H9 (cell line): ENCODE results near the gene SERPINB8. TPM values are rescaled to one million over a fixed set of nuclear protein-coding genes. Genes with fewer than 3 reads are reported as not detected.
A peak's percentile ranks its signal among the peaks of the same experiment; 100 is the strongest.

Experiments used
- DNase-seq: peaks from one replicate; pipeline ENCODE4 v3.0.0-alpha.2; 2017
- H2AFZ ChIP-seq: one replicate; pipeline ENCODE4 v1.6.1; 2013; ENCODE audit warnings: mild to moderate bottlenecking, low read length, control low read depth, moderate library complexity
- H2AK5ac ChIP-seq: 2 replicates; pipeline ENCODE4 v1.6.1; 2013; ENCODE audit warnings: low read length, control low read depth, mixed read lengths; ENCODE audit not compliant: insufficient read length
- H2BK120ac ChIP-seq: one replicate; pipeline ENCODE4 v1.6.1; 2013; ENCODE audit warnings: low read depth, mild to moderate bottlenecking, low read length, control low read depth, inconsistent platforms; ENCODE audit not compliant: poor library complexity, severe bottlenecking
- H2BK12ac ChIP-seq: 2 replicates; pipeline ENCODE4 v1.6.1; 2013; ENCODE audit warnings: low read length, control low read depth, mixed read lengths, low read depth; ENCODE audit not compliant: insufficient read length
- H2BK15ac ChIP-seq: 2 replicates; pipeline ENCODE4 v1.6.1; 2013; ENCODE audit warnings: low read depth, low read length, control low read depth
- H2BK20ac ChIP-seq: one replicate; pipeline ENCODE4 v1.6.1; 2013; ENCODE audit warnings: low read depth, mild to moderate bottlenecking, low read length, control low read depth, inconsistent platforms; ENCODE audit not compliant: poor library complexity, severe bottlenecking
- H2BK5ac ChIP-seq: 2 replicates; pipeline ENCODE4 v1.6.1; 2013; ENCODE audit warnings: low read length, control low read depth, mixed read lengths; ENCODE audit not compliant: insufficient read length
- H3K14ac ChIP-seq: 2 replicates; pipeline ENCODE4 v1.6.1; 2013; ENCODE audit warnings: low read length, control low read depth; ENCODE audit not compliant: insufficient read depth
- H3K18ac ChIP-seq: 2 replicates; pipeline ENCODE4 v1.6.1; 2013; ENCODE audit warnings: low read depth, mild to moderate bottlenecking, mixed read lengths, low read length, control low read depth; ENCODE audit not compliant: insufficient read length
- H3K23ac ChIP-seq: 2 replicates; pipeline ENCODE4 v1.6.1; 2013; ENCODE audit warnings: low read length, control low read depth, mixed read lengths, low read depth; ENCODE audit not compliant: insufficient read length
- H3K23me2 ChIP-seq: 2 replicates; pipeline ENCODE4 v1.6.1; 2013; ENCODE audit warnings: low read depth, mild to moderate bottlenecking, mixed read lengths, low read length, control low read depth; ENCODE audit not compliant: insufficient read length, poor library complexity, severe bottlenecking
- H3K27ac ChIP-seq: 2 replicates; pipeline ENCODE4 v1.5.1; 2013; ENCODE audit warnings: low read length, control low read depth, mixed read lengths, low read depth; ENCODE audit not compliant: insufficient read length
- H3K27me3 ChIP-seq: 2 replicates; pipeline ENCODE4 v1.6.1; 2013; ENCODE audit warnings: low read length, control low read depth, inconsistent platforms; ENCODE audit not compliant: insufficient read depth
- H3K4ac ChIP-seq: 2 replicates; pipeline ENCODE4 v1.6.1; 2013; ENCODE audit warnings: low read depth, mild to moderate bottlenecking, control low read depth, inconsistent platforms, low read length, moderate library complexity
- H3K4me1 ChIP-seq: 2 replicates; pipeline ENCODE4 v1.6.1; 2013; ENCODE audit warnings: low read length, control low read depth, inconsistent platforms; ENCODE audit not compliant: insufficient read depth
- H3K4me2 ChIP-seq: 2 replicates; pipeline ENCODE4 v1.6.1; 2013; ENCODE audit warnings: low read length, control low read depth, mixed read lengths; ENCODE audit not compliant: insufficient read length, insufficient read depth
- H3K56ac ChIP-seq: 2 replicates; pipeline ENCODE4 v1.6.1; 2013; ENCODE audit warnings: low read depth, mild to moderate bottlenecking, mixed read lengths, low read length, control low read depth; ENCODE audit not compliant: insufficient read length
- H3K79me1 ChIP-seq: 2 replicates; pipeline ENCODE4 v1.6.1; 2013; ENCODE audit warnings: low read depth, mild to moderate bottlenecking, moderate library complexity, low read length, control low read depth, inconsistent platforms; ENCODE audit not compliant: insufficient read depth, poor library complexity, severe bottlenecking
- H3K79me2 ChIP-seq: 2 replicates; pipeline ENCODE4 v1.6.1; 2013; ENCODE audit warnings: low read length, control low read depth, inconsistent platforms; ENCODE audit not compliant: insufficient read depth
- H3K9ac ChIP-seq: 2 replicates; pipeline ENCODE4 v1.6.1; 2013; ENCODE audit warnings: low read length, control low read depth, mixed read lengths; ENCODE audit not compliant: insufficient read length; ENCODE audit errors: extremely low read depth
- H3K9me3 ChIP-seq: one replicate; pipeline ENCODE4 v1.6.1; 2013; ENCODE audit warnings: low read depth, low read length, inconsistent platforms; ENCODE audit not compliant: control insufficient read depth
- H3T11ph ChIP-seq: one replicate; pipeline ENCODE4 v1.6.1; 2013; ENCODE audit warnings: mild to moderate bottlenecking, low read length, control low read depth, inconsistent platforms
- H4K20me1 ChIP-seq: one replicate; pipeline ENCODE4 v1.6.1; 2013; ENCODE audit not compliant: control insufficient read depth, insufficient read length, insufficient read depth
- H4K5ac ChIP-seq: 2 replicates; pipeline ENCODE4 v1.6.1; 2013; ENCODE audit warnings: low read depth, mild to moderate bottlenecking, mixed read lengths, low read length, control low read depth; ENCODE audit not compliant: insufficient read length
- H4K8ac ChIP-seq: replicated peaks from 2 replicates; pipeline ENCODE4 v1.6.1; 2013; ENCODE audit warnings: low read length, control low read depth, mixed read lengths, low read depth; ENCODE audit not compliant: insufficient read length
- H4K91ac ChIP-seq: 2 replicates; pipeline ENCODE4 v1.6.1; 2013; ENCODE audit warnings: low read depth, mild to moderate bottlenecking, moderate library complexity, mixed read lengths, low read length, control low read depth; ENCODE audit not compliant: insufficient read length
- H3K27ac Mint-ChIP-seq, 3 experiments: 2 replicates in 2 of 3; 3 replicates in 1 of 3; pipeline ENCODE4 v1.8.0; 2020 to 2021; ENCODE audit warnings: mixed read lengths in 3 of 3, mild to moderate bottlenecking in 1 of 3, moderate library complexity in 1 of 3
- H3K27me3 Mint-ChIP-seq: 2 replicates; pipeline ENCODE4 v1.8.0; 2021; ENCODE audit warnings: low read depth, mild to moderate bottlenecking, moderate library complexity, mixed read lengths
- H3K36me3 Mint-ChIP-seq, 3 experiments: 2 replicates in 2 of 3; 3 replicates in 1 of 3; pipeline ENCODE4 v1.8.0; 2020 to 2021; ENCODE audit warnings: low read depth in 3 of 3, mixed read lengths in 3 of 3; ENCODE audit not compliant: insufficient read depth in 1 of 3
- H3K4me1 Mint-ChIP-seq, 2 experiments: 2 replicates each; pipeline ENCODE4 v1.8.0; 2020; ENCODE audit warnings: mixed read lengths in 2 of 2
- H3K4me3 Mint-ChIP-seq, 2 experiments: 2 replicates in 1 of 2; 3 replicates in 1 of 2; pipeline ENCODE4 v1.8.0; 2020 to 2021; ENCODE audit warnings: mild to moderate bottlenecking in 2 of 2, mixed read lengths in 2 of 2, moderate library complexity in 1 of 2
- H3K9me3 Mint-ChIP-seq, 2 experiments: 2 replicates in 1 of 2; 3 replicates in 1 of 2; pipeline ENCODE4 v1.8.0; 2020; ENCODE audit warnings: mild to moderate bottlenecking in 2 of 2, mixed read lengths in 2 of 2, moderate library complexity in 1 of 2
- WGBS: extraction: QIAGEN DNeasy Blood & Tissue Kit; methylation state at CpG from one replicate; pipeline ENCODE4 v1.1.7; 2013; ENCODE audit warnings: missing lambda C conversion rate, low lambda C conversion rate, mixed read lengths; ENCODE audit not compliant: insufficient read length; ENCODE audit errors: extremely low coverage; 5-methylcytosine and 5-hydroxymethylcytosine counted together
- total RNA-seq: library from RNA; stranded (reverse); gene quantifications from 2 replicates; pipeline ENCODE4 v1.2.1, GENCODE V29; 2021
- TF ChIP-seq, protein P1 (sequence below): fragments of 200-600 bp; sonication (generic); conservative IDR thresholded peaks from 3 replicates; pipeline ENCODE4 v1.8.0; 2021; ENCODE audit warnings: antibody characterized with exemption, mild to moderate bottlenecking

Gene SERPINB8
- total RNA-seq, 1 experiment from 2014 or later: 2.1 TPM

DNA sequence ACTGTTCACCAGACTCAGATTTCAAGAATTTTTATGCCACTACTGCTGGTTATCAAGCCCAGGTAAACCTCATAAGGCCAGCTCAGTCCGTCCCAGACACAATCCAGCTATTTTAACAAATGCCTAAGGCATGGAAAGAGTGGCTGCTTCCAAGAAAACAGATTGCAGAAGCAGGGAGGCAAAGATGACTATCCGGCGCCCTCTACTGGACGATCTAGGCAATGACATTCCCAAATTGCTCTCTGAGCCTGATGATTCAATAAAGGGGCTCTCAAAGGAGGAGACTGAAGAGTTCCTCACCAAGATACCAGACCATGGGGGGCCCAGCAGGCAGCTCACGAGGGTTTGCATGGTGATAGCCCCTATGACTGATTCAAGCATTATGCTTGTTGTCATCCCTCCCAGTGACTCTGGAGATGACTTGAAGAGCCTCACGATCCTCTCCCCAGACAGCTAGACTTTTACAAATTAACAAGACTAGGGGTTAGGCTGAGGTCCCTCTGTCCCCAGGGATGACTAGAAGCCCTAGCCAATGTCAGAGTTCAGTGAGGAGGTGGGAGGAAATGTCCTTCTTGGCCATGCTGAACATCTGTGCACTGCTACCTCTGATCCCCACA, 25.0 kb downstream of the SERPINB8 start:
- Histone ChIP-seq H3K23ac (no peak overlapping the region), H2AK5ac (no peak overlapping the region), H4K8ac (no peak overlapping the region), H4K5ac (no peak overlapping the region), H3T11ph (no peak overlapping the region), H4K91ac (no peak overlapping the region), H4K20me1 (no peaks in the 10 kb centered on the region), H3K14ac (no peak overlapping the region), H2BK5ac (no peak overlapping the region), H3K4me2 (no peak overlapping the region), H3K4me1 (no peaks in the 10 kb centered on the region), H2BK20ac (no peak overlapping the region), H2BK15ac (no peak overlapping the region), H3K79me1 (no peaks in the 10 kb centered on the region), H3K9ac (no peak overlapping the region), H2BK120ac (no peak overlapping the region), H3K4ac (no peak overlapping the region), H3K56ac (no peak overlapping the region), H2AFZ (no peak overlapping the region), H3K9me3 (peaks cover 6% of the 10 kb centered on the region), H3K18ac (no peak overlapping the region), H3K23me2 (no peaks in the 10 kb centered on the region), H3K79me2 (no peaks in the 10 kb centered on the region), H2BK12ac (no peak overlapping the region), H3K27ac (no peak overlapping the region), H3K27me3 (no peaks in the 10 kb centered on the region)
- Mint-ChIP-seq H3K9me3 (peaks cover 14 to 27% of the 10 kb centered on the region in 2 experiments), H3K4me1 (no peaks in the 10 kb centered on the region), H3K27me3 (no peaks in the 10 kb centered on the region; the same call in 1 of the 2 replicates), H3K27ac (no peak overlapping the region), H3K36me3 (peaks cover 9 to 16% (median 11%) of the 10 kb centered on the region in 3 experiments), H3K4me3 (no peak overlapping the region)
- peak; percentile 64 for DNase-seq
- TF ChIP-seq, protein P1, sequence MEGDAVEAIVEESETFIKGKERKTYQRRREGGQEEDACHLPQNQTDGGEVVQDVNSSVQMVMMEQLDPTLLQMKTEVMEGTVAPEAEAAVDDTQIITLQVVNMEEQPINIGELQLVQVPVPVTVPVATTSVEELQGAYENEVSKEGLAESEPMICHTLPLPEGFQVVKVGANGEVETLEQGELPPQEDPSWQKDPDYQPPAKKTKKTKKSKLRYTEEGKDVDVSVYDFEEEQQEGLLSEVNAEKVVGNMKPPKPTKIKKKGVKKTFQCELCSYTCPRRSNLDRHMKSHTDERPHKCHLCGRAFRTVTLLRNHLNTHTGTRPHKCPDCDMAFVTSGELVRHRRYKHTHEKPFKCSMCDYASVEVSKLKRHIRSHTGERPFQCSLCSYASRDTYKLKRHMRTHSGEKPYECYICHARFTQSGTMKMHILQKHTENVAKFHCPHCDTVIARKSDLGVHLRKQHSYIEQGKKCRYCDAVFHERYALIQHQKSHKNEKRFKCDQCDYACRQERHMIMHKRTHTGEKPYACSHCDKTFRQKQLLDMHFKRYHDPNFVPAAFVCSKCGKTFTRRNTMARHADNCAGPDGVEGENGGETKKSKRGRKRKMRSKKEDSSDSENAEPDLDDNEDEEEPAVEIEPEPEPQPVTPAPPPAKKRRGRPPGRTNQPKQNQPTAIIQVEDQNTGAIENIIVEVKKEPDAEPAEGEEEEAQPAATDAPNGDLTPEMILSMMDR: peak; percentile 92
- WGBS: no CpG with 5 or more reads among the region's 6 CpGs
